Fibroblast of skin of right quadriceps (primary cell): ENCODE data around the gene GAS5.
"Not testable (repeated sequence)": the region's sequence is repeated elsewhere in the genome, so short reads cannot be mapped to it uniquely, and the experiment has no call there.

Source experiments
- DNase-seq: peaks from one replicate; pipeline ENCODE4 v3.0.0-alpha.2; 2013

The GAS5 gene

DNA sequence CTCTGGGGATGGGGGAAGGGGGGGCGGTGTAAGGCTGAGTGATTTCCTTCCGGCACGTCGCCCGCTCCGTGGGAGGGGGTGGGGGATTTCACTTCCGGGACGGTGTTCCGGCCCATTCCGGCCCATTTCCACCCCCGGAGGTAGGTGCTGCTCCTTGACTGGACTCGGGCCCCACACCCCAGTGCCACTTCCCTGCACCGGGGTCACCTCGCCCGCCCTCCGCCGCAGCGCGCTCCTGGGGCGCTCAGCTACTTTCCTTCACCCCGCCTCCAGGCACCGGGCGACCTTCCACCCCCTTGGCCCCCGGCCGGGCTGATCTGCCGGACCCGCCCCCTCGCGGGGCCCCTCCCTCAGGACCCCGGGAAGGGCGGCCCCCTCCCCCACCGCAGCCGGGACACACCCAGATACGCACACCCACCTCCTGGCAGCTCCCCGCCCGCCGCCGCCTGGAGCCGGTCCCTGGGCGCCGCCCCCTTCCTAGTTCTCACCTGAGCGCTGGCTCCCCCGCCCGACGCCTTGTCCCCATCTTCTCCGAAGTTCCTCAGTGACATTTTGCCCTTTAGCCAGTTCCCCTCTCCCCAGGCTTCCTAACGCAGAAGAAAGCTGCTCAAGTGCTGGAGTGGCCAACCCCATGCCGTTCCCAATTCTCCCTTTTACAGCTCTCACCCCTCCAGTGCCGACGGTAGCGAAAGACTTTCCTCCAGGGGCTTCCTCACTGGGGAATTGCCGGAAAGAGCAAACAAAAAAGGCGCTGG lies 654 bp upstream of the GAS5 start, which contains the start of gene ZBTB37:
Gene ZBTB37, plus strand, starts transcription at position 115 of the 755 bp plus-strand sequence. CDS start 1,846 bp downstream, outside the sequence.
- DNase-seq: peak; percentile 67

GRCh38 chr1:173867141-173867752 lies 542 bp downstream of the GAS5 start:
- no peak for DNase-seq

GRCh38 chr1:173866413-173867115 lies 1.2 kb downstream of the GAS5 start:
- DNase-seq: no peak

DNA sequence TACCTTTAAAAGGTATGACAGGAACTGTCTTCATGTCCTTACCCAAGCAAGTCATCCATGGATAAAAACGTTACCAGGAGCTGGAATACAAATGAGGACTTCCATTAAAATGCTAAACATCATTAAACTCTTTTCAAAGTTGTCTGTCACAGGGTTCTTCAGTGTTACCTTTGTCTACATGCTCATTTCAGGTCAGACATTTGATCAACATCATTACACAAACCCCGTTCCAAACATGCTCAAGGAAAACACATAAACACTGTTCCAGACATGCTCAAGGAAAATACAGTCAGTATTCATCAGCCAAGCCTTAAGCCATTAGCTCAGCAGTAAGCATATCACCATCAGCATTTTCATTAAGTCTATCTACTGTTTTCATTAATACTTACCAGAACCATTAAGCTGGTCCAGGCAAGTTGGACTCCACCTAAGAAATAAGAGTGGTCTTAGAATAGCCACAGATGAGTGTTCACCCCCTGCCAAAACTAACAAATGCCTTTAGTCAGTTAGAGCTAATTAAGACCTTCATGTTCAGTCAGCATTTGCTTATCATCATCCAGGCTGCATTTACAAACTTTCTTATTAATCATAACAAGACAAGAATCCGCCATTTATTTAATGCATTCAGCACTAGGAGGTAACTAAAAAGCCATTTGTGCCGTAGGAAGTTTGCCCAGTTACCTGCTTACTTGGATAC lies 2.2 kb downstream of the GAS5 start:
- DNase-seq: no peak

DNA sequence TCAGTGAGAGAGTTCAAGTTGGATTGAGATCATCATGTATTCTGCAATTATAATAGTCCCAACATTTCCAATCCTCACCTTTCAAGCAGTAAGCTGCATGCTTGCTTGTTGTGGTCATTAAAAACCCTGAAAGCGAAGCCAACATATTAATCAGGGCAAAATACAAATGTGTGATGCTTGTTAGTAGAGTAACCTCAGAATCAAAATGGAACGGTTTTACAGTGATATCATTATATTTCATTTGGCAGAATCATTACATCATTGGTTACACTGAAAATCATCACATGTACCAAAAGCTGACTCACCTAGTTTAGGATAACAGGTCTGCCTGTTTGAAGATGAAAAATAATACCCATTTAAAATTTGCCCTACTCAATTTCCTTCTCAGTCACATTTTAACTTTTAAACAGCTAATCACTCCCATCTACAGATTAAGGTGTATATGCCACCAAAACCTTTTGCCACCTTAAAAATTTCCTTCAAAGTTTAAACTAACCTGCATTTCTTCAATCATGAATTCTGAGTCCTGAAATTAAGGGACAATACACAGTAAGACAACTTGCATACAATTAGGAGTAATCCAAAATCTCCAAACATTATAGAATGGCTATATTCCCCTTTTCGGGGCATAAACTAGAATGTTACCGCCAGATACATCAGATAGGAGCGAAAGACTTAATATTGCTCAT lies 3.5 kb downstream of the GAS5 start:
- DNase-seq: no peak

- no peak for DNase-seq
Measured at GRCh38 chr1:173863224-173864161, 4.3 kb downstream of the GAS5 start.

- DNase-seq: no peak
Measured at GRCh38 chr1:173862769-173863223, 5.0 kb downstream of the GAS5 start.

- peak; percentile 32 for DNase-seq
Measured at GRCh38 chr1:173862146-173862768, 5.5 kb downstream of the GAS5 start.

GRCh38 chr1:173861731-173862145 lies 6.1 kb downstream of the GAS5 start:
- peak; percentile 27 for DNase-seq

GRCh38 chr1:173860065-173860464 lies 7.7 kb downstream of the GAS5 start:
- DNase-seq: no peak

- DNase-seq: not testable (repeated sequence)
Measured at GRCh38 chr1:173859547-173859946, 8.2 kb downstream of the GAS5 start.

DNA sequence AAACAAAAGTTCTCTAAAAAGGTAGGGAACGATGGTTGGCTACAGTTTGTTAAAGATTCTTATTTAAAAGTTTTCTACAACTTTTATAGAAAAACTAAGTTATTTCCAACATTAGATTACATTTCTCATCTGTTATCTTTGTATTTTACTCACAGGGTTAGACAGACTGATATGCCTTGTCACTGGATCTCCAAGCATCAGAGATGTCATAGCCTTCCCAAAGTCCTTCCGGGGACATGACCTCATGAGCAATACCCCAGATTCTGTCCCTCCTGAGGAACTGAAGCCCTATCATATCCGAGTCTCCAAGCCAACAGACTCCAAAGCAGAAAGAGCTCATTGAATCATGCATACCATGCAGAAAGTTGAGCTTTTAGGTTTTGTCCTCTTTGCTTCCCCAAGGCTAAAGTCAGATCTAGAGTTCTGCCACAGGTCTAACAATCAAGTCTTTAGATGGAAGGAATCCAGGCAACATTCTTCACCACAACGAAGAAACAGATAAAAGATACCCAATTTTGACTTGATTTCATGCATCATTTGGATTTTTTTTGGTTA lies 10.3 kb downstream of the GAS5 start:
- DNase-seq: no peak

- no peak for DNase-seq
Measured at GRCh38 chr1:173856903-173857302, 10.9 kb downstream of the GAS5 start.

DNA sequence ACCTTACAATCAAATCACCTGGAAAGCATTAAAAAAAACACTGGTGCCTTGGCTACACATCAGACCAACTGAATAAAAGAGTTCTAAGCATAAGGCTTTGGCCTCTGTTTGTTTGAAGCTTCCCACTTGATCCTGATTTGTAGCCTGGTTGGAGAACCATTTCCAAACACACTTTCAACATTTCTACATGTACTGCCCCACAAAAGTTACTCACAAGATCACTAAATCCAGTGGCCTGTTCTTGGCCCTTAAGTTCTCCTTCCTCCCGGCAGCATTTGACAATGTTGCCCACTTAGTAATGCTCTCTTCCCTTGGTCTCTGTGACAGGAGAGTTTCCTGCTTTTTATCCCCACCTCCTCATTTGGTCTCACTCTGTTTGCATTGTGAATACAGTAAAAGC lies 11.8 kb downstream of the GAS5 start:
- DNase-seq: no peak

DNA sequence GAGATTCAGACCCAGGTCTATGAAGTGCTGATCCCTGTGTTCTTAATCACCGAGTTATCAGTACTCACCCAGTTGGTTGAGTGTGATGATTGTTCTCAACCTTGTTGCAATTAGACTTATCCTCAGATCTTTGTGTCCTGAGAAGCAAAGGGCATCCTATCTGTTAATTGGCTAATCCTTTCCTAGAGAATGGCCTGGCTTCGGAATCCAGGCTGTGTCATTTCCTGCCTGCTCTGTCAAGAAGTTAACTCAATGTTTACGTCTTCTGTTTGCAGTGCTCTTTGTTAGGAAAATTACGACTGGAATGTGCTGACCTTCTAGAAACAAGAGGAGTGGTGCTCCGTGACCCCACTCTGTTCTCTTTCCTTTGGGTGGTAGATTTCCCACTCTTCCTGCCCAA lies 14.7 kb downstream of the GAS5 start:
- peak; percentile 68 for DNase-seq

DNA sequence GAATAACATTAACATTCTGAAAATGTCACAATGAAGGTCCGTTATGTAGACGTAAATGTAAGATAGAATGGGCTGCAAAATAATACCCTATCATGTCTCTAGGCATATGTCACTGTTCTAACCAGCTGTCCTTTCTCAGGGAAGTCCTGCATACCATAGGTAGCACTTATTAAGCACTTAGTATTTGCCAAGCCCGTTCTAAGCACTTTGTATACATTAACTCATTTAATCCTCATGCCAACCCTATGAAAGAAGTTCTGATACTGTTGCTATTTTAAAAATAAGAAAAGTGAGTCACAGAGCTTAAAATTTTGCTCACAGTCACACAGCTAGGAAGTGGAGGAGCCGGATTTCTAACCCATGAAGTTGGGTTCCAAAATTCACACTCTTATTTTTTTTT lies 15.7 kb downstream of the GAS5 start:
- DNase-seq: no peak

DNA sequence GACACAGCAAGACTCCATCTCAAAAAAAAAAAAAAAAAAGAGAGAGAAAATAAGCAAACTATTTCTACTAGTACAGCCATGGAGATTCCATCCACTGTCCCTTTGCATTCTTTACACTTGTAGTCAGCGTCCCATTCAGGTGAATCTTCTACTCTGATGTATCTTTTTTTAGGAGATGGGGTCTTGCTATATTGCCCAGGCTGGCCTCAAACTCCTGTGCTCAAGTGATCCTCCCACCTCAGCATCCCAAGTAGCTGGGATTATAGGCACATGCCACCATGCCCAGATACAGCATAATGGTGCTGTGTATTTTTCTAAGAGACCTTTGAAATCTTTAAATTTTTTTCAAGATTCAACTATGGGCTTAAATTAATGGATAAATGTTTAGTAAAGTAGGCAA lies 35.0 kb downstream of the GAS5 start:
- no peak for DNase-seq

DNA sequence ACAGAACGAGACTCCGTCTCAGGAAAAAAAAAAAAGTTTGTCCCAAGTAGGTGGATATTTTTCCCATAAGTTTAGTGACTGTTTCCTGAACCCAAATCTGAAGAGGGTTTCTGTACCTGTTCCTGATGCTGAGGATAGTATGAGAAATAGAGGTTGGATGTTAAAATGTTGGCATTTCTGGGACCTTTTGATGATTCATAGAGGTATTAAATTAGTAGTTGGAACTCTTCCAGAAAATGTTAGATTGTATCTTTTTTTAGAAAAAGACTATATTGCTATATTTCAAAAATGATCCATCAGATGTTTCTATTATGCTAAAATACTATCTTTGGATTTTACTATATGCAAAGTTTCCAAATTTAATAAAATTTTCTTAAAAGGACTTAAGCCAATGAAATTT lies 40.2 kb downstream of the GAS5 start:
- no peak for DNase-seq

DNA sequence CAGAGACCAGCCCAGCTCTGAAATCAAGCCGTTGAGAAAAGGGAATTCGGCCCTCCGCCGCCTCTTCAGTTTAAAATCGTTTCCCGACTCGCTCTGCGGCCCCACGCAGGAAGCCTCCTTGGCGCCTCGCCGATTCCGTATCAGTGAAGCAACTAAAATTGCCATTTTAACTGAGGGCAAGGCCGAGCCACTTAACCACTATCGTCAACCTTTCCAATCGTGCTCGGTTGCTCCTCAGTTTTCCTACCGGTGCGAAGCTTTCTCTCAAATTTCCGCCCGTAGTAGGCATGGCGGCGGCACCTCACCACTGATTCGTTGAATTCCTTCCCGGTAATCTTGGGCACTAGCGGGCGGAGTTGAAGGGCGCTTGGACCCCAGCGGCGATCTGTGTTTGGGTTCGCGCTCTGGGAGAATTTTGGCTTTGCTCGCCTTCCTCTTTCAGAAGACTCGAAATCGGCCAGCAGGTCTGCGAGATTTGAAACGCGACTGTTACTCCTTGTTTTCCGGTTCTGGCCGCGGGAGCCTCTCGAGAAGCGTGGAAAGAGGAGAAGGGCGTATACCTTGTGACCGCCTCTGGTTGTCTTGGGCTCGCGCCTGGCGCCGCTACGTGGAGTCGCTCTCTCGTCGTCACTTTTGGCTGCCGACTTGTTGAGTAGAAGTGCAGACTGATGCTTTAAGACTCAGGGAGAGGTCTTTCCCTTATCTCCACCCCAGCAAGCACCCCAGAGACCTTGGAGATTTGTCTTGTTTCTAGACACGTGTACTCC lies 43.3 kb downstream of the GAS5 start, which contains the start of the genes CENPL and DARS2:
Gene CENPL, minus strand, starts transcription at position 569 of the 767 bp plus-strand sequence. CDS start 13,584 bp downstream, outside the sequence.
Gene DARS2, plus strand, starts transcription at position 359 of the 767 bp plus-strand sequence. CDS start 557 bp downstream, outside the sequence.
- peak; percentile 98 for DNase-seq
